Measurements from ENCODE around the gene KRT17.
A peak's percentile ranks its signal among the peaks of the same experiment; 100 is the strongest.

KRT17 gene

DNA sequence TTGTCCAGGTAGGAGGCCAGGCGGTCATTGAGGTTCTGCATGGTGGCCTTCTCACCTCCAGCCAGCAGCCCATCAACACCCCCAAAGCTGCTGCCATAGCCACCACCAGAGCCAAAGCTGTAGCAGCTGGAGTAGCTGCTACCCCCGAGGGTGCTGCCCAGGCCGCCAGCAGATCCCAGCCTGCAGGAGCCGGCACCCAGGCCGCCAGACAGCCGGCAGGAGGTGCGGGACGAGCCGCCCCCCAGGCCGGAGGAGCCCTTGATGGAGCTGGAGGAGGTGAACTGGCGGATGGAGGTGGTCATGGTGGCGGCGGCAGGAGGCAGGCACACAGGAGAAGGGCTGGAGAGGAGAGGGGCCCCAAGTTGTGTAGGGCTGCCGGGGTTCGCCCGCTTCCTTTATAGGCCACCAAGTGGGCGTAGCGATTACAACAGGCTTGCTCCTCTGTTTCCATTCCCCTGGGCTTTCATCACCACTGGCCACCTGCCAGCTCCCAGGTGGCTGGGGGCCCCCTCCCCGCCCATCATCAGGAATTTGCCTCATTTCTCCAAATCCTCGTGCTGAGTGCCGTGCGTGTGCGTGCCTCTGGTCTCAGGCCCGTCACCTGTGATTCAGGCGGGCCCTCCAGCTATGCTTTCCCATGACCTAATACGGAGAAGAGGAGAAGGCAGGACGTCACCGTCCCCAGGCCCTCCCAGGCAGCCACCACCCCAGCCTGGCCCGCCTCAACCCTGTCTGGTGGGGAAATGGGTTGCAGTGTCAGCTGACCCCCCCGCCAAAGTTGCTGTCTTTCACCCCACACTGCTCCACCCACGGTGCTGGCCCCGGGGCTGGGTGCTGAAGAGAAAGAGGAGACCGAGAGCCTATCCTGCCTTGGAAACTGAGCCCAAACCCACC is at the start of gene KRT17:
Gene KRT17 (minus strand): TSS at position 368 of the 894 bp plus-strand sequence. CDS start 66 bp downstream, at position 302.
- no peak for DNase-seq (ENCODE audit: low read depth in 1 of 2, low spot score in 1 of 2)

DNA sequence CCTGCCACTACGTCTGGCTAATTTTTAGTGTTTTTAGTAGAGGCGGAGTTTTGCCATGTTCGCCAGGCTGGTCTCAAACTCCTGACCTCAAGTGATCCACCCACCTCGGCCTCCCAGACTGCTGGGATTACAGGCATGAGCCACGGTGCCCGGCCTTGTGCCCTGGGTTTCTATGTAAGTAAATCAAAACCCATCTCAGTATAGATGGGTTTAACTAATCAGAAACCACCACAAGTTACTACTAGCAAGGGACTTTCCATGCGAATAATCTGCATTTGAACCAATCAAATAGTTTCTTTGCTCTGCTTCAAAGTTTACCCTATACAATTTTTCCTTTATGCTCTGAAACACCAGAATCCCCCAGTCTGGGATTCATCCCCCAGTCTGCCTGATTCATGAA is 47.8 kb upstream of the KRT17 start:
- no peak for DNase-seq (ENCODE audit: low read depth in 1 of 2, low spot score in 1 of 2)

DNA sequence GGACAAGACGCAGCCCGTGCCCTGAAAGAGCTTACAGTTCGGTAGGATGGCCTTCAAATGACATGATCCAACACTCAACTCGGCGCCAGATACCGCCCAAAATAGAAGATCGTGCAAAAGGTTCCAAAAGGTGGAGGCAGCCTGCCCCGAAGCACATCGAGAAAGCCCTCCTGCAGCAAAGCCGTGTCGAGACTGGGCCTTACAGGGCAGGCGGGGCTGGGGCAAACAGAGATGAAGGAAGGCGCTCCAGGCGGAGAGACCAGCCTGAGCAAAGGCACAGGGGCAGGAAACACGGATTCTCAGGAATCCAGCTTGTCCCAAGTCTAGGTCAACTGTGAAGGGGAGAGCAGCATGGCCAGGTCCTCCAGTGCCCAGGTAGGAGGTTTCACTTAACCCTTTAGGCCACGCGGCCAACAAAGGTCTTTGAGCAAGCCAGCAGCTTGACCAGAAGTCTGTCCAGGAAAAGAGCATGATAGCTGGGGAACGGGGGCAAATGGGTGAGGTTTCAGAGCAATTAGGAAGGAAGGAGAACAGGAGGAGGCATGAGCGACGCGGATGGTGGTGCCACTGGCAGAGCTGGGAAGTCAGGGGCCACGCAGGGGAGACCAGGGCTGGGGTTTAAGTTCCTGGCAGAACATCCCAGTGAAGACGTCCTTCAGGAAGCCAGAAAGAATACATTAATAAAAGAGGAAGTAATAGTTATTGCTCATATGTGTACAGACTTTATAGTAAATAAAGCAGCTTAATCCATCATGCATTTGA is 43.1 kb upstream of the KRT17 start:
- no peak for DNase-seq (ENCODE audit: low read depth in 1 of 2, low spot score in 1 of 2)

DNA sequence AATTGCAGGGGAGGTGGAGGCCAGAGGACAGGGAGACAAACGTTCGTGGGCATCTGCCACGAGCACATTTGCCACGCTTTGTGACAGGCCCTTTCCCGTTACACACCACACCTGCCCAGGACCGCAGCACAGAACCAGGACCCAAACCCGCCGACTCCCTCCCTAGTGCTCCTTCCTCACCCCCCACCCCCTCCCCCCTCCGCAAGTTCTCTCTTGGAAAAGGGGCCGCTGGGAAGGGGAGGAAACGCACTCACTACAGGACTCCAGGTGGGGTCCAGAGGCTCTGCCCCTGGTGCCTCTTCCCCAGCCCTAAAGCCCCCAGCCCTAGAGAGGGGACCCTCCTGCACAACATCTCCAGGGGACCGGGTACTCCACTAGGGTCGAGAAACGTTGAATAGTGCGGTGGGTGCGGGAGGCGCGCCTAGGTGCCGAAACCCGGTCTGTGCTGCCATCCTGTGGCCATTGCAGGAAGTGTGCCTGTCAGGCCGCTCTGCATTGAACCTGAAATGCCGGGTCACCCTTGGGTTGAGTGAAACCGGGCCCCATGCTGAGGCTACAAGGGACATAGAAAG is 42.4 kb upstream of the KRT17 start:
- peak; percentile 71 to 82 for DNase-seq (ENCODE audit: low read depth in 1 of 2, low spot score in 1 of 2)

GRCh38 chr17:41666237-41666641 is 41.9 kb upstream of the KRT17 start:
- peak; percentile 50 for DNase-seq (ENCODE audit: low read depth in 1 of 2, low spot score in 1 of 2)

- peak; percentile 84 to 88 for DNase-seq (ENCODE audit: low read depth in 1 of 2, low spot score in 1 of 2)
Measured at GRCh38 chr17:41665566-41666236, 41.3 kb upstream of the KRT17 start.

GRCh38 chr17:41664587-41665565 is 40.5 kb upstream of the KRT17 start:
- DNase-seq (ENCODE audit: low read depth in 1 of 2, low spot score in 1 of 2) = no peak

- no peak for DNase-seq (ENCODE audit: low read depth in 1 of 2, low spot score in 1 of 2)
Measured at GRCh38 chr17:41664172-41664457, 39.7 kb upstream of the KRT17 start.

DNA sequence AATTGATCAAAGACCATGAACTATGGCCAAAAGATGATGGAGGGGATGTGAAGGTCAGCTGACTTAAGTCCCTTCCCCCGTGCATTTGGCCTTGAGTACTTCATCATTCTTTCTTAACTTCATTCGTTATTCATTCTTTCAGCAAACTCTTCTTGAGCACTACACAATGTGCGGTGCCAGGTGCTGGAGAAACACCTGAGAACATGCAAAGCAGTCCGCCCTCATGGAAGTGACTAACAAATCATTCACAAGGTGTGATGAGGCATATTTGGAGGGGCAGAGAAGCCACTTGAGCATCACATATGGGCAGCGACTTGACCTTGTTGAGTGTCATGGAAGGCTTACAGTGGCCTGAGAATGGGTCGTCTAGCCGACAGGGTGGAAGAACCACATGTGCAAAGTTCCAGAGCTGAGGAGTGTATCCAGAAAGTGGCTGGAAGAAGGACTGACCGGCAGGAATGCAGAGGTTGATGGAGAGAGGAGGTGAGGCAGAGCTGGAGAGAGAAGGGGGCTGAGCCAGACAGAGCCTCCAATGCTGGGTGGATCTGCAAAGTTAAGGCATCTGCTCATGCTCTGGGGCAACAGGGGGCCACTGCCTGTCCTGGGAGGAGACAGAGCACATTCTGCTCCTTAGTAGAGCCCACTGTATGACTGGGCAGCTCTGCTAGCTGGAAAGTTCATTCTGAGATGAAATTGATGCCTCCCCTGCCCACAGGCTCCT is 39.2 kb upstream of the KRT17 start:
- no peak for DNase-seq (ENCODE audit: low read depth in 1 of 2, low spot score in 1 of 2)

GRCh38 chr17:41660221-41660711 is 35.9 kb upstream of the KRT17 start:
- no peak for DNase-seq (ENCODE audit: low read depth in 1 of 2, low spot score in 1 of 2)

- DNase-seq (ENCODE audit: low read depth in 1 of 2, low spot score in 1 of 2) = no peak
Measured at GRCh38 chr17:41659427-41660212, 35.2 kb upstream of the KRT17 start.

DNA sequence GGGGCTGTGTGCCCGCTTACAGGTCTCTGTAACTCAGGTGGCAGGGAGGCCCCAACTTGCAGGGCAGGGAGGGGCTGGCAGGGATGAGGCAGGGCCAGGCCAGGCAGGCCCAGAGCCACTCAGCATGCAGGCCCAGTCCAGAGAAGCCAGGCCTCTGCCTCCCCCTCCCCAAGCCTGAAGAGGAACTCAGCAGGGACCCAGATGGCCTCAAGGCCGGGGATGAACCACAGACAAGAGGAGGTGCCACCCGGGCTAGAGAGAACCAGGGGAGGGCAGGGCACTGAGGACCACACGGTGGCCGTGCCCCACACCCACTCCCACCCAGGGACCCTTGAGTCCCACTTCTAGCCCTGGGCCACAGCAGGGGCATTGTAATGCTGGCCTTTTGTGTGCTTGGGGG is 34.5 kb upstream of the KRT17 start:
- DNase-seq (ENCODE audit: low read depth in 1 of 2, low spot score in 1 of 2) = no peak

DNA sequence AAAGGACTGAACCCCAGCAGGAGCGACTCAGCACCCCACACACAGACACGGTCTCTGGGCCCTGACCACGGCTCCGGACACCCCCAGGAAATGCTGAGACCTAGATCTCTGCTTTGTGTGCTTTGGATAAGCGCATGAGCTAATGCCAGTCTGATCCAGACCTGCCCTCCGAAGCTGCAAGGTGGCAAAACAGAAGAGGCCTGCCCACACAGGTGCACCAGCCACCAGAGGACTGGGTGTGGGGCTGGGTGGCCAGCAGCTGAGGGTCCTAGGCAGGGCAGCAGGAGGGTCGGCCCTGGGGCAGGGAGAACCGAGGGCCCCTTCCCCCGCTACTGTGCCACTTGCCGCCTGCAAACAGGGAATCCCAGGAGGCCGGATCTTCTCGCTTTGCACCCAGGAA is 33.6 kb upstream of the KRT17 start:
- no peak for DNase-seq (ENCODE audit: low read depth in 1 of 2, low spot score in 1 of 2)

GRCh38 chr17:41657176-41657754 is 32.9 kb upstream of the KRT17 start:
- DNase-seq (ENCODE audit: low read depth in 1 of 2, low spot score in 1 of 2) = no peak

DNA sequence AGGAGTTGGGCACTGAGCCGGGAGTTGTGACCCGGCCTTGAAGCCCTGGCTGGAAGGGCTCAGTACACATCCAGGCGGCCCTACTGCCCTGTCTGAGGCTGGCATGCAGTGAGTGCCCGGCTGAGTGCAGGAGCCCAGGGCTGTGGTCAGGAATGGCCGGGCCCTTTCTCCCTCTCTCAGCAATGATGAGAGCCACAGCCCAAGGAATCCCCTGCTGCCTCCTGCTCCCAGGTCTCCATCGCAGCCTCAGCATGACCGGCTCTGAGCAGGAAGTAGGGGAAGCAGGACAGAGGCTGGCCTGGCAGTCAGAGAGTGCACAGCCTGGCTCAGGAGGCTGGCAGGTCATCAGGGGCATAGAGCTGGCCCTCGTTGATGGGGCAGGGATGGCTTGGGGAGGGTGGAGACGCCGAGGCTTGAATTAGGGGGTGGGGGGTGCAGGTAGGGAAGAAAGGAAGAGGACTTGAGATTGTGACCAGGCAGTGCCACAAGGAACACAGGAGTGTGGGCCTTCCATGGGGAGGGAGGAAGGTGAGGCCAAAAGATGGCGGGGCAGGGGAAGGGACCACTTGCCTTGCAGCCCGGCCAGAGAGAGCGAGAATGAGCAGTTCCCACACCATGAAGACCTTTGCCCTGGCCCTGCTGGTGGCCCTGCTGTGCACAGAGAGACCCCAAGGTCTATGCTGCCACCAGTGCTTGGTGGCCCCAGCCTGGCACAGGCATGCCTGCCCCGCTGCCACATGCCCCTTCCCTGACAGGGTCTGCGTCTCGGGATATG is 32.1 kb upstream of the KRT17 start:
- no peak for DNase-seq (ENCODE audit: low read depth in 1 of 2, low spot score in 1 of 2)

DNA sequence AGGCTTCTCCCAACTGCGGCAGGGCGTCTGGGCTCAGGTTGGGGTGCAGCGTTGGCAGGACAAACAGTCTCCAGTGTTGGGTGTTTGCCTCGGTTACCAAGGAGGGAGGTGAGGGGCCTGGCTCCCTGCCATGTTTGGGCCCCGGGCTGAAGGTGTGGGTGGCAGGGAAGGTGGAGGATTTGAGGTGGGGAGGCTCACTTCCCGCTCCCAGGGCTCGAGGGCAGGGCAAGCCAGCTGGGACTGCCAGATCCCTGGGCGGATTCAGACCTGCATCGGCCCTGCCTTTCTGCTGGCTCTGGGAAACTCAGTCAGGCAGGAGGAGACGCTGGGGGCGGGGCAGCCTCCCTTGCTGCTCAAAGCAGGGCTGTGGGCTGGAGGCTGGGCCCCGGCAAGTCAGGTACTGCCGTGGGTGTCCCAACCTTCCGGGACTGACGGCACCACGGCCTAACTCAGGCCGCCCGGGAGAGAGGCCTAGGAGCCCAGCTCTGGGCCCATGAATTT is 31.3 kb upstream of the KRT17 start:
- DNase-seq (ENCODE audit: low read depth in 1 of 2, low spot score in 1 of 2) = no peak

Measured in stimulated activated CD4-positive, alpha-beta T cell treated with anti-CD3 and anti-CD28 coated beads, Interleukin-15, amount 100 ng/mL, for 1 hour (primary cell).